ENCODE measurements around the gene KANK3. TPM values are rescaled to one million over a fixed set of nuclear protein-coding genes. Genes with fewer than 3 reads are reported as not detected.

The KANK3 gene
- total and polyA plus RNA-seq, 9 of the 15 experiments (the other 6 are each of a cell fraction or from before 2014, with no cell fraction given) = 0.03 to 0.40 (median 0.08) TPM; not detected in 6

DNA sequence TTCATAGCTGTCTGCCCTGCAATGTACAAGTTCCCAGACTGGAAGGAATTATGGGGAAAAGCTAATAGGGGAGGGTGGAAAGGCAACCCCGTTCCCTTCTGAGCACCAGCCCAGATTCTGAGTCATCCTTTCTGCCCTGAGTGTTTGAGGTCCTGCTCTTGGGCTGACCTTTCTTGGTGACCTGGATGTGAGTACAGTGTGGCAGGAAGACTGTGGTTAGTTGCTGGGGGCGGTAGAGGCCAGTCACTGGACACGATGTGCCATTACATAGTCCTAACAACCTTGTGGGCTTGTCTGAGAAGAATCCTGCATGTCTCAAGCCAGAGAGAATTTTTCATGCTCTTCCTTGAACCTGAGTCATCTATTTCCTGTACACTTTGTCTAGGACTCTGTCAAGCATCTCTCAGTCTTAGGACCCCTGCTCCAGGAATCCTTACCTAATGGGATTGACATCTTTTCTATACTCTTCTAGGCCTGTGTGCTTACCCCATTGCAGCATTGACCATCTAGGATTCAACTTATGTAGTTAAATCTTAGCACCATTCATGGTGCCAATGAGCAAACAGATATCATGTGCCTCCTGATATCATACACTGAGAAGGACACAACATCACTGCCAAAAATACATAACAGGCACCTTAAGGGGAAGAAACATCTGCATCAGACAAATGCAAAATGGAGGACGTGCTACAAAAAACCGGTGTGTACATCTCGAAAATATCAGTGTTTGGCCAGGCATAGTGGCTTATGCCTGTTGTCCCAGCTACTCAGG, 12.8 kb upstream of the KANK3 start:
- ChIA-PET CTCF (ENCODE audit: low intra/inter-chr PET ratio) (interaction anchor here (0.6 to 0.8 kb wide), 2 partner anchors 49 to 225 kb away, joined by 3 read pairs; no protein-coding TSS in a partner anchor), POLR2A (interaction anchor here (0.6 to 1.5 kb wide), 6 partner anchors 12 to 456 kb away, joined by 3 to 4 read pairs (median 3); partner anchors contain the start of genes NDUFA7, RAB11B and RPS28)
- Histone ChIP-seq H3K4me1 (replicated peaks in 1 of 2; ENCODE audit: control insufficient read depth in 2 of 2, insufficient read depth in 2 of 2, low read length in 2 of 2) (peaks cover 9 to 18% of the 10 kb centered on the region in 2 experiments; a peak in 4 of 5 replicates), H4K20me1 (replicated peaks; ENCODE audit: control insufficient read depth, insufficient read depth, low read length) (no peaks in the 10 kb centered on the region), H2AFZ (ENCODE audit: low read depth, low read length) (peak overlapping the region; percentile 62), H3K9me1 (ENCODE audit: control insufficient read depth, insufficient read depth, low read length) (no peaks in the 10 kb centered on the region), H3K4me3 (no peak overlapping the region), H3K9me3 (replicated peaks; ENCODE audit: control insufficient read depth, insufficient read depth, low read depth, low read length) (no peaks in the 10 kb centered on the region), H3K79me2 (ENCODE audit: control insufficient read depth, insufficient read depth, low read length) (no peaks in the 10 kb centered on the region), H3K36me3 (ENCODE audit: control insufficient read depth, insufficient read depth, low read length) (no peaks in the 10 kb centered on the region), H3K9ac (ENCODE audit: insufficient read depth in 1 of 2, low read depth in 2 of 2, low read length in 2 of 2) (no peak overlapping the region), H3K27me3 (ENCODE audit: control insufficient read depth in 2 of 2, insufficient read depth in 2 of 2, low read length in 2 of 2) (peaks cover 2 to 7% of the 10 kb centered on the region in 2 experiments; a peak in 3 of 5 replicates), H3K4me2 (ENCODE audit: insufficient read depth, low read length) (no peak overlapping the region; the same call in 1 of the 2 replicates), H3K27ac (ENCODE audit: extremely low read depth, low read depth, low read length) (peak overlapping the region; percentile 30; the same call in 2 of the 3 replicates)
- DNase-seq (ENCODE audit: extremely low read depth in 1 of 4, low spot score in 3 of 4) (peak; percentile 37 to 86 (median 57)), ATAC-seq (peak; percentile 87), FAIRE-seq (peak; percentile 96)
- BruUV-seq (replicated peaks) = no TSS peak
- WGBS (ENCODE audit: insufficient coverage, low coverage, missing lambda C conversion rate) = 13% methylated on average over 6 of the region's 6 CpGs
- intact Hi-C loops (cut with micrococcal nuclease) (no loop called here), in situ Hi-C loops (cut with MboI) (loop anchor here (5.0 kb wide), 1 partner anchor 41 kb away; no protein-coding TSS in a partner anchor)
- TF ChIP-seq L3MBTL2 (IDR thresholded peaks at IDR 0.05) (peak; percentile 39; the same call in 1 of the 2 replicates), ETV5 (CRISPR knock-in tag; IDR thresholded peaks at IDR 0.05; ENCODE audit: low read depth) (peak; percentile 92), NR2C1 (IDR thresholded peaks at IDR 0.05) (peak; percentile 77), NR2C1 (tag; IDR thresholded peaks at IDR 0.05) (peak; percentile 87), ARNT (IDR thresholded peaks at IDR 0.05) (0 out of 4 replicates have a peak, but pooled peaks of 1 of the 2 experiments have one; percentile 42), ILF3 (IDR thresholded peaks at IDR 0.05; ENCODE audit: borderline replicate concordance) (no peak)
- TF ChIP-seq, protein P1, sequence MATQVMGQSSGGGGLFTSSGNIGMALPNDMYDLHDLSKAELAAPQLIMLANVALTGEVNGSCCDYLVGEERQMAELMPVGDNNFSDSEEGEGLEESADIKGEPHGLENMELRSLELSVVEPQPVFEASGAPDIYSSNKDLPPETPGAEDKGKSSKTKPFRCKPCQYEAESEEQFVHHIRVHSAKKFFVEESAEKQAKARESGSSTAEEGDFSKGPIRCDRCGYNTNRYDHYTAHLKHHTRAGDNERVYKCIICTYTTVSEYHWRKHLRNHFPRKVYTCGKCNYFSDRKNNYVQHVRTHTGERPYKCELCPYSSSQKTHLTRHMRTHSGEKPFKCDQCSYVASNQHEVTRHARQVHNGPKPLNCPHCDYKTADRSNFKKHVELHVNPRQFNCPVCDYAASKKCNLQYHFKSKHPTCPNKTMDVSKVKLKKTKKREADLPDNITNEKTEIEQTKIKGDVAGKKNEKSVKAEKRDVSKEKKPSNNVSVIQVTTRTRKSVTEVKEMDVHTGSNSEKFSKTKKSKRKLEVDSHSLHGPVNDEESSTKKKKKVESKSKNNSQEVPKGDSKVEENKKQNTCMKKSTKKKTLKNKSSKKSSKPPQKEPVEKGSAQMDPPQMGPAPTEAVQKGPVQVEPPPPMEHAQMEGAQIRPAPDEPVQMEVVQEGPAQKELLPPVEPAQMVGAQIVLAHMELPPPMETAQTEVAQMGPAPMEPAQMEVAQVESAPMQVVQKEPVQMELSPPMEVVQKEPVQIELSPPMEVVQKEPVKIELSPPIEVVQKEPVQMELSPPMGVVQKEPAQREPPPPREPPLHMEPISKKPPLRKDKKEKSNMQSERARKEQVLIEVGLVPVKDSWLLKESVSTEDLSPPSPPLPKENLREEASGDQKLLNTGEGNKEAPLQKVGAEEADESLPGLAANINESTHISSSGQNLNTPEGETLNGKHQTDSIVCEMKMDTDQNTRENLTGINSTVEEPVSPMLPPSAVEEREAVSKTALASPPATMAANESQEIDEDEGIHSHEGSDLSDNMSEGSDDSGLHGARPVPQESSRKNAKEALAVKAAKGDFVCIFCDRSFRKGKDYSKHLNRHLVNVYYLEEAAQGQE (IDR thresholded peaks at IDR 0.05; ENCODE audit: borderline replicate concordance) = peak; percentile 59
- TF ChIP-seq, protein P1 (CRISPR knock-in tag; IDR thresholded peaks at IDR 0.05; ENCODE audit: low read depth) = no peak
- TF ChIP-seq, protein P2, sequence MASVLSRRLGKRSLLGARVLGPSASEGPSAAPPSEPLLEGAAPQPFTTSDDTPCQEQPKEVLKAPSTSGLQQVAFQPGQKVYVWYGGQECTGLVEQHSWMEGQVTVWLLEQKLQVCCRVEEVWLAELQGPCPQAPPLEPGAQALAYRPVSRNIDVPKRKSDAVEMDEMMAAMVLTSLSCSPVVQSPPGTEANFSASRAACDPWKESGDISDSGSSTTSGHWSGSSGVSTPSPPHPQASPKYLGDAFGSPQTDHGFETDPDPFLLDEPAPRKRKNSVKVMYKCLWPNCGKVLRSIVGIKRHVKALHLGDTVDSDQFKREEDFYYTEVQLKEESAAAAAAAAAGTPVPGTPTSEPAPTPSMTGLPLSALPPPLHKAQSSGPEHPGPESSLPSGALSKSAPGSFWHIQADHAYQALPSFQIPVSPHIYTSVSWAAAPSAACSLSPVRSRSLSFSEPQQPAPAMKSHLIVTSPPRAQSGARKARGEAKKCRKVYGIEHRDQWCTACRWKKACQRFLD (CRISPR knock-in tag; IDR thresholded peaks at IDR 0.05) = peak; percentile 56; the same call in 1 of the 2 replicates

Measured in K562 (cell line).